Measurements from ENCODE around the gene SPRING1. TPM values are rescaled to one million over a fixed set of nuclear protein-coding genes. Genes with fewer than 3 reads are reported as not detected.

Gene SPRING1
- total RNA-seq, 1 experiment from 2014 or later, result 44.2 TPM

DNA sequence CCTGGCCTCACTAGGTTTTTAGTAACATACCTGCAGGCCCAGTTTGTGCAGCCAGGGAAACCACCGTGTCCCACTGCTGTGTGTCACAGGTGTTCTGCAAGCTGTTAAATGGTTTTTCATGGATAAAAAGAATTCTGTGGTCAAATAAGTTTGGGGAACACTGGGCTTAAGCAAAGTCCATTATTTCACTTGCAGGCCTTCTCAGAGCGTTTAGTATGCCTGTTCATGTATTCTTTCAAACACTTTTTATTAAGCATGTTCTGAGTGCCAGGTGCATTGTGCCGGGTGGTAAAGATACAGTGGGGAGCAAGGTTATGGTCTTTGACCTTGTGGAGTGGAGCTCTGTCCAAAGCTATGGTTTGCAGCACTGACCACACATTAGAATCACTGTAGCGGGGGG is 7.7 kb upstream of the SPRING1 start:
- no peak overlapping the region for H3K9ac ChIP-seq (ENCODE audit: extremely low read depth, insufficient read length, low read length)
- no peak overlapping the region for H3K27ac ChIP-seq (ENCODE audit: insufficient read length, low read depth, low read length)
- H2BK5ac ChIP-seq (ENCODE audit: insufficient read length, low read length), result no peak overlapping the region
- no peak overlapping the region for H2BK12ac ChIP-seq (ENCODE audit: insufficient read length, low read depth, low read length)
- Mint-ChIP-seq H3K27ac (no peak overlapping the region), H3K27me3 (ENCODE audit: low read depth) (no peaks in the 10 kb centered on the region), H3K4me1 (no peaks in the 10 kb centered on the region), H3K9me3 (no peaks in the 10 kb centered on the region), H3K4me3 (no peak overlapping the region), H3K36me3 (ENCODE audit: insufficient read depth in 1 of 3, low read depth in 3 of 3) (peaks cover 8 to 39% (median 22%) of the 10 kb centered on the region in 3 experiments; a peak in 6 of 7 replicates)
- no peak overlapping the region for H3K4me2 ChIP-seq (ENCODE audit: insufficient read depth, insufficient read length, low read length)
- H3K79me1 ChIP-seq (ENCODE audit: insufficient read depth, low read depth, low read length, poor library complexity, severe bottlenecking), result no peaks in the 10 kb centered on the region
- TF ChIP-seq, protein P1, sequence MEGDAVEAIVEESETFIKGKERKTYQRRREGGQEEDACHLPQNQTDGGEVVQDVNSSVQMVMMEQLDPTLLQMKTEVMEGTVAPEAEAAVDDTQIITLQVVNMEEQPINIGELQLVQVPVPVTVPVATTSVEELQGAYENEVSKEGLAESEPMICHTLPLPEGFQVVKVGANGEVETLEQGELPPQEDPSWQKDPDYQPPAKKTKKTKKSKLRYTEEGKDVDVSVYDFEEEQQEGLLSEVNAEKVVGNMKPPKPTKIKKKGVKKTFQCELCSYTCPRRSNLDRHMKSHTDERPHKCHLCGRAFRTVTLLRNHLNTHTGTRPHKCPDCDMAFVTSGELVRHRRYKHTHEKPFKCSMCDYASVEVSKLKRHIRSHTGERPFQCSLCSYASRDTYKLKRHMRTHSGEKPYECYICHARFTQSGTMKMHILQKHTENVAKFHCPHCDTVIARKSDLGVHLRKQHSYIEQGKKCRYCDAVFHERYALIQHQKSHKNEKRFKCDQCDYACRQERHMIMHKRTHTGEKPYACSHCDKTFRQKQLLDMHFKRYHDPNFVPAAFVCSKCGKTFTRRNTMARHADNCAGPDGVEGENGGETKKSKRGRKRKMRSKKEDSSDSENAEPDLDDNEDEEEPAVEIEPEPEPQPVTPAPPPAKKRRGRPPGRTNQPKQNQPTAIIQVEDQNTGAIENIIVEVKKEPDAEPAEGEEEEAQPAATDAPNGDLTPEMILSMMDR (conservative IDR thresholded peaks at IDR 0.05), result no peak
- no peak overlapping the region for H4K8ac ChIP-seq (replicated peaks; ENCODE audit: insufficient read length, low read depth, low read length)
- no peak overlapping the region for H2AK5ac ChIP-seq (ENCODE audit: insufficient read length, low read length)
- H2BK15ac ChIP-seq (ENCODE audit: low read depth, low read length), result no peak overlapping the region
- H3K18ac ChIP-seq (ENCODE audit: insufficient read length, low read depth, low read length), result no peak overlapping the region
- H3K23ac ChIP-seq (ENCODE audit: insufficient read length, low read depth, low read length), result no peak overlapping the region
- H3K4ac ChIP-seq (ENCODE audit: low read depth, low read length), result no peak overlapping the region
- H2BK120ac ChIP-seq (ENCODE audit: low read depth, low read length, poor library complexity, severe bottlenecking), result no peak overlapping the region
- no peak for DNase-seq
- H4K5ac ChIP-seq (ENCODE audit: insufficient read length, low read depth, low read length), result no peak overlapping the region
- no peaks in the 10 kb centered on the region for H3K4me1 ChIP-seq (ENCODE audit: insufficient read depth, low read length)
- H4K20me1 ChIP-seq (ENCODE audit: control insufficient read depth, insufficient read depth, insufficient read length), result no peaks in the 10 kb centered on the region
- WGBS (ENCODE audit: extremely low coverage, insufficient read length, low lambda C conversion rate), result no CpG with 5 or more reads among the region's 4 CpGs
- H2BK20ac ChIP-seq (ENCODE audit: low read depth, low read length, poor library complexity, severe bottlenecking), result no peak overlapping the region
- no peaks in the 10 kb centered on the region for H3K23me2 ChIP-seq (ENCODE audit: insufficient read length, low read depth, low read length, poor library complexity, severe bottlenecking)
- no peaks in the 10 kb centered on the region for H3K9me3 ChIP-seq (ENCODE audit: control insufficient read depth, low read depth, low read length)
- H2AFZ ChIP-seq (ENCODE audit: low read length), result no peak overlapping the region
- H3K27me3 ChIP-seq (ENCODE audit: insufficient read depth, low read length), result no peaks in the 10 kb centered on the region
- H3K79me2 ChIP-seq (ENCODE audit: insufficient read depth, low read length), result no peaks in the 10 kb centered on the region
- H4K91ac ChIP-seq (ENCODE audit: insufficient read length, low read depth, low read length), result no peak overlapping the region
- H3T11ph ChIP-seq (ENCODE audit: low read length), result no peak overlapping the region
- H3K56ac ChIP-seq (ENCODE audit: insufficient read length, low read depth, low read length), result no peak overlapping the region
- no peak overlapping the region for H3K14ac ChIP-seq (ENCODE audit: insufficient read depth, low read length)
